Uterus (tissue), 2 donors: ENCODE measurements around the gene SLC25A30.

Experiments used
- POLR2A ChIP-seq, 2 donors: fragments of 450-650 bp; IDR thresholded peaks; one replicate each; pipeline ENCODE4 v1.6.1; 2016; ENCODE audit warnings: antibody characterized with exemption in 2 of 2, mild to moderate bottlenecking in 1 of 2, moderate library complexity in 1 of 2
- TF ChIP-seq, protein P1 (sequence below), 4 experiments: fragments of 200-600 bp in 2 of 4; fragments of 450-650 bp in 2 of 4; sonication (generic) in 2 of 4; IDR thresholded peaks; one replicate each; pipeline ENCODE4 v1.5.1; 2016 to 2019; ENCODE audit warnings: antibody characterized with exemption in 4 of 4, mild to moderate bottlenecking in 2 of 4, moderate library complexity in 1 of 4

DNA sequence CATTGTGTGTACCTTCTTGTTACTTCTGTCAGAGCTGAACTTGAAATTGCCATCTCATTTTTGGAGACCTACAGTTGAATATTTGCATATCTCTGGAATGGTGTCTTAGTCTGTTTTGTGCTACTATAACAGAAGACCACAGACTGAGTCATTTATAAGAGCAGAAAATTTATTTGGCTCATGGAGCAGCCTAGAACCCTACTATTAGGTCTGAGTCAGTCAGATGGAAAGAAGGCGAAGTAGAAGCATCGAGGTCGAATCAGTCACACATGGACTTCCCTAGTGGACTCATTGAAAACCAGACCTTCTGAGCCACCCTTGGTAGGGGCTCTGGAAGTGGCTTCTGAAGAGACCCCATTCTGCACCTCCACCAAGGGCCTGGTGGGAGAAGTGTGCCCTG is 43.3 kb downstream of the SLC25A30 start:
- TF ChIP-seq, protein P1, sequence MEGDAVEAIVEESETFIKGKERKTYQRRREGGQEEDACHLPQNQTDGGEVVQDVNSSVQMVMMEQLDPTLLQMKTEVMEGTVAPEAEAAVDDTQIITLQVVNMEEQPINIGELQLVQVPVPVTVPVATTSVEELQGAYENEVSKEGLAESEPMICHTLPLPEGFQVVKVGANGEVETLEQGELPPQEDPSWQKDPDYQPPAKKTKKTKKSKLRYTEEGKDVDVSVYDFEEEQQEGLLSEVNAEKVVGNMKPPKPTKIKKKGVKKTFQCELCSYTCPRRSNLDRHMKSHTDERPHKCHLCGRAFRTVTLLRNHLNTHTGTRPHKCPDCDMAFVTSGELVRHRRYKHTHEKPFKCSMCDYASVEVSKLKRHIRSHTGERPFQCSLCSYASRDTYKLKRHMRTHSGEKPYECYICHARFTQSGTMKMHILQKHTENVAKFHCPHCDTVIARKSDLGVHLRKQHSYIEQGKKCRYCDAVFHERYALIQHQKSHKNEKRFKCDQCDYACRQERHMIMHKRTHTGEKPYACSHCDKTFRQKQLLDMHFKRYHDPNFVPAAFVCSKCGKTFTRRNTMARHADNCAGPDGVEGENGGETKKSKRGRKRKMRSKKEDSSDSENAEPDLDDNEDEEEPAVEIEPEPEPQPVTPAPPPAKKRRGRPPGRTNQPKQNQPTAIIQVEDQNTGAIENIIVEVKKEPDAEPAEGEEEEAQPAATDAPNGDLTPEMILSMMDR (IDR thresholded peaks at IDR 0.05) = no peak
- TF ChIP-seq POLR2A (IDR thresholded peaks at IDR 0.05) = no peak
